Central memory CD8-positive, alpha-beta T cell (primary cell): ENCODE measurements around the gene IKZF1.

Experiments used
- ATAC-seq: fragments of 150-1000 bp; cut with Tn5 transposase; replicated peaks from 2 replicates; pipeline ENCODE4 v1.10.0; 2022; ENCODE audit warnings: mild to moderate bottlenecking, moderate FRiP score, moderate number of reproducible peaks; ENCODE audit not compliant: poor library complexity, severe bottlenecking; ENCODE audit errors: extremely low read depth
- DNase-seq, 2 donors: peaks; one replicate each; pipeline ENCODE4 v3.0.0; 2021; ENCODE audit warnings: low spot score in 2 of 2
- H3K27ac Mint-ChIP-seq: one replicate; pipeline ENCODE4 v1.8.0; 2022; ENCODE audit warnings: low read depth, mild to moderate bottlenecking, moderate library complexity, mixed read lengths
- H3K27me3 Mint-ChIP-seq: one replicate; pipeline ENCODE4 v1.8.0; 2022; ENCODE audit warnings: mixed read lengths
- H3K36me3 Mint-ChIP-seq: one replicate; pipeline ENCODE4 v1.8.0; 2022; ENCODE audit warnings: mild to moderate bottlenecking, moderate library complexity, mixed read lengths; ENCODE audit not compliant: insufficient read depth
- H3K4me1 Mint-ChIP-seq: one replicate; pipeline ENCODE4 v1.8.0; 2022; ENCODE audit warnings: mixed read lengths
- H3K4me3 Mint-ChIP-seq: one replicate; pipeline ENCODE4 v1.8.0; 2022; ENCODE audit warnings: mild to moderate bottlenecking, moderate library complexity, mixed read lengths
- H3K9me3 Mint-ChIP-seq: one replicate; pipeline ENCODE4 v1.8.0; 2022; ENCODE audit warnings: mixed read lengths

IKZF1 gene

DNA sequence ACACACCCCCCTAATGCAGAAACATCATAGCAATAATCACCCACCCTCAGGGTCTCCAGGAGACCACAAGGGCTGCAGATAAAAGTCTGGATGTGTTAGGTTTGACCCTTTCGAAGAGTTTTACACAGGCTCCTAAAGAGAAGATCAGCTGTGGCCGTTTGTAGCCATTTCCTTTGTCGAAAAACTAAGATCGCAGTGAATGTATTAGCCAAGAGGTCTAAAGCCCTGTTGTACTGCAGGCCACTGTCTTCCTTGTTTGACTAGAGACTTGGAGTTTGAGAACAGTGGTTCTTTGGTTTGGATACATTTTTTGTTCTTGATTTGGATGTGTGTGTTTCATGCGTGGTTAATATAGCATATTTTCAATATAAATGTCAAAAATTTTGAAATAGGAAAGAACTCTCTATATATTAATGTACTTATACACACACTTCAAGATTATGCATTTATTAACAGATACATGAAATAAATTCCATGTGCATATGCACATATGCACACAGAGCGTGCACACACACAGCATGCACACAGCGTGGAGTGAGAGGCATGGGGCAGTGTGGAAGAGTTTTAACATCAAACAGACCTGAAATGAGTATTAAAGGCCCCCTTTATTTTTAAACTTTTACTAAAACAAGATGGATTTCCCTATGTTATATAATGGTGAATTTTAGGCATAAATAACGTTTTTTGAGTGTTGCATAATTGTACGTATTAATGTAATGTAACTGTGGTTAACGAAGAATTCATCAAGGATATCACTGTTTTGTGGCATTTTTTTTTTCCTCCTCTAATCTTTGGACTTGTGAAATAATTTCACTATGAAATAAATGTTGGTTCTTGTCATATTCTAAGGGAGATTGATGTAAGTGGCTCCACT, 2.2 kb downstream of the IKZF1 start:
- Mint-ChIP-seq H3K4me3 (peak overlapping the region; percentile 96), H3K27me3 (no peaks in the 10 kb centered on the region), H3K27ac (peak overlapping the region; percentile 99), H3K9me3 (no peaks in the 10 kb centered on the region), H3K36me3 (peaks cover 56% of the 10 kb centered on the region), H3K4me1 (peaks cover 59% of the 10 kb centered on the region)
- ATAC-seq: no peak
- DNase-seq: no peak

DNA sequence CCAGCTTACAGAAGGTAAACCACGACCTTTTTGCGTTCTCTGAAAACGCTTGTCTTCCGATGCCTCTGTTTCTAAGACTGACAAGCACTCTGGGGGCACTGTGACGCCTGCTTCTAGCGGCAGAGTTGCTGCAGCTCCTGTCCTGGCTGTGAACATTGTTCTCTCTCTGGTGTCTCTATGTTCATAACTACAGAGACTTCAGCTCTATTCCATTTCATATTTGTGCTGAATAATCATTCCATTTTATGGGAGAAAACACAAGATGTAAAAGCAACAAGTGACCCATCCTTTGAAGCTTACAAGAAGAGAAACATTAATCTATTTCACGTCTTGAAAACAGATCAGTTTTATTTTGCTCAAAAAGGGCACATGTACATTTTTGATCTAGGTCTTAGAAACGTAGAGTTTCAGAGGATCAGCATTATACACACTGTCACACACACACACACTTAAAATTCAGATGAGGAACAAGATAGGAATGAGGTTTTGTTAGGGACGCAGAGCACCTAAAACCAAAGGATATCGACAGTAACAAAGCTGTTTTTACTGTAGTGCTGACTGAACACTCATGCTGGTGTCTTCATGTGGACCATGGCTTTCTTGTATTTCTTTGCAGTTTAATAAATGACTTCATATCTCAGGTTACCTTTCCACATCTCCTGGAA, 3.0 kb downstream of the IKZF1 start:
- peak in 1 of 2 donors; percentile 64 for DNase-seq
- H3K4me1 Mint-ChIP-seq: peaks cover 60% of the 10 kb centered on the region
- H3K27me3 Mint-ChIP-seq: no peaks in the 10 kb centered on the region
- H3K36me3 Mint-ChIP-seq: peaks cover 60% of the 10 kb centered on the region
- peak overlapping the region; percentile 99 for H3K27ac Mint-ChIP-seq
- peak; percentile 54 for ATAC-seq
- no peaks in the 10 kb centered on the region for H3K9me3 Mint-ChIP-seq
- H3K4me3 Mint-ChIP-seq: peak overlapping the region; percentile 96

DNA sequence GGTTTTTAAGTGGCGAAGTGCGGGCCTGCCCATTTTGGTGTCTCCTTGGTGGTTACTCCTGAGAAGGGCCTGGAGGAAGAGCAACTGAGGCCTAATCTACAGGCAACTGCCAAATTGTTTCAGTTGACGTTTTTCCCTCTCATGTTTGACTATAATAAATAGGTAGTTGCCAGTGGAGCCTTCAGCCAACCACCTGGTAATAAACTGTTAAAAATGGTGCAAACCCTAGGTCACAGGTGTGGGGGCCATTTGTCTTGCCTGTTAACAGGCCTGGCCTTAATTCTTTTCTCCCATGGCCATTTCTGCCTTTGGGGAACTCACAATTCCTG, 3.7 kb downstream of the IKZF1 start:
- peaks cover 61% of the 10 kb centered on the region for H3K4me1 Mint-ChIP-seq
- H3K4me3 Mint-ChIP-seq: peak overlapping the region; percentile 96
- H3K9me3 Mint-ChIP-seq: no peaks in the 10 kb centered on the region
- H3K27me3 Mint-ChIP-seq: no peaks in the 10 kb centered on the region
- DNase-seq (no peak), ATAC-seq (no peak)
- H3K36me3 Mint-ChIP-seq: peaks cover 60% of the 10 kb centered on the region
- peak overlapping the region; percentile 99 for H3K27ac Mint-ChIP-seq

DNA sequence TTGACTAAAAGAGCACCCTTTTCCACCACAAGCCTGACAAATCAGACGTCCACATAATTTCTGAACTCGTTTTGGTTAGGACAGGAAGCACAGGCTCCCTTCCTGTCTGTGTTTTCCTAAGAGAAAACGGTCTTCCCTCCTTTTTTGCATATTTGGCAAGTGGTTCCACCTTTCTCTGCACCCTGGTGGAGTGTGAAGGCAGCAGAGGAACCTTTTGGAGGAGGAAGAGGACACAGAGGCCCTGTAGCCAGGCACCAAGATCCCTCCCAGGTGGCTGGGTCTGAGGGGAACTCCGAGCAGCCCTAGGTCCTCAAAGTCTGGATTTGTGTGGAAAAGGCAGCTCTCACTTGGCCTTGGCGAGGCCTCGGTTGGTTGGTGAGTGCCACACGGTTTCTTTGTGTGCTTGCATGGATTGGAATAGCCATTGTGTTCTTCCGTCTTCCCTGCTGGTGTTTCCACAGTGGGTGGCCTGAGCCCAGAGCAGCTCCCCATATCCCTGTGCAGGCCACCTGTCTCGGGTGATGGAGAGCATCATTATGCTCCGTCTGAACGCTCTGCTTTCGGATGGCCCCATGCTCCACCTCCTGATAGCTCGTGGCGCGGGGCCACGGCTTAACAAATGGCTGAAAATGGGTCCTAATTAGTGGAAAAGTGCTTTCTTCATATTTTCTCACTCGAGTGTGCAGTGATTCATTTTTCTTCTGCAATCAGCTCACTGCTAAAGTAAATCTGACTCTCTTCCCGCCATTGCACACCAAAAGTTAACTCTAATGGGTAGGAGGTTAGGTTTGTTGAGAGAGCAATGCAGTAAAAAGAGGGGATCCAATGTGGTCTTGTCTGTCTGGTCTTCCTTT, 4.2 kb downstream of the IKZF1 start:
- no peaks in the 10 kb centered on the region for H3K9me3 Mint-ChIP-seq
- H3K4me3 Mint-ChIP-seq: peak overlapping the region; percentile 96
- peak overlapping the region; percentile 99 for H3K27ac Mint-ChIP-seq
- ATAC-seq (no peak), DNase-seq (no peak)
- peaks cover 66% of the 10 kb centered on the region for H3K4me1 Mint-ChIP-seq
- no peaks in the 10 kb centered on the region for H3K27me3 Mint-ChIP-seq
- H3K36me3 Mint-ChIP-seq: peaks cover 59% of the 10 kb centered on the region

DNA sequence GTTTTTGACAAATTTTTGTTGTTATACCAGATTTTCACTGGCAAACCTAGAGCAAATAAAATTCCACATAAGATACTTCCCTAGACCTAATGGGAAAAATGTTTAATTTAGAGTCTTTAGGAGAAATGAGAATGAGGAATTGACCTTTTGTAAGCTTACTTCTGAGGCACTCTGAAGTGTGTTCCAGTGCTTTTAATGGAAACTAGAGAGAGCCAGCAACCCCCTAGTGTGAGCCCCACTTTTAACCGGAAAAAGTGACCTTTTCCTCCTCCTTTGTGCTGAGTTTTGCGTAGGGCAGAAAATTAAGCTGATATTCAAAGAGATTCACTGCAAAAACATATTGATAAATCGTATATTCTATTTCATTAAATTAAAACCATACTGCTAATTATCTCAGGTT, 5.2 kb downstream of the IKZF1 start:
- Mint-ChIP-seq H3K4me1 (peaks cover 76% of the 10 kb centered on the region), H3K4me3 (peak overlapping the region; percentile 96), H3K27ac (peak overlapping the region; percentile 99), H3K27me3 (no peaks in the 10 kb centered on the region), H3K9me3 (no peaks in the 10 kb centered on the region), H3K36me3 (peaks cover 67% of the 10 kb centered on the region)
- DNase-seq (no peak), ATAC-seq (no peak)

DNA sequence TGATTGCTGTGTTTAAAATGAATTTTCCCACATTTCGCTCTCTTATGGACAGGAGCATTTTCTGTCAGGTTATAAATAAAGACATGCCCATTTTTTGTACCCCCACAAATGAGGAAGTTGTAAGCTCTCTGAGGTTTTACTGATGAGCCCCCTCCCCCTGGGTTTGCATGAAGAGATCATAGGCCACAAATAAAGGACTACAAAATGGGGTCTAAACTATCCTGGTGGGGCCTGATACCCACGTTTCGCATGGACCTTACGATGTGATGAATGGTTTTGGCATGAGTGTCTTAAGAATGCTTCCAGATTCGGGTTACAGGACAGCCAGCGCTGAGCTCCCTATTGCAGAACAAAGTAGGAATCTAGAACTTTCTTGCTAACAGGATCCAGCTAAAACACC, 5.8 kb downstream of the IKZF1 start:
- Mint-ChIP-seq H3K36me3 (peaks cover 68% of the 10 kb centered on the region), H3K9me3 (no peaks in the 10 kb centered on the region), H3K27ac (peak overlapping the region; percentile 99), H3K4me3 (peak overlapping the region; percentile 96), H3K27me3 (no peaks in the 10 kb centered on the region), H3K4me1 (peaks cover 82% of the 10 kb centered on the region)
- DNase-seq (no peak), ATAC-seq (no peak)

DNA sequence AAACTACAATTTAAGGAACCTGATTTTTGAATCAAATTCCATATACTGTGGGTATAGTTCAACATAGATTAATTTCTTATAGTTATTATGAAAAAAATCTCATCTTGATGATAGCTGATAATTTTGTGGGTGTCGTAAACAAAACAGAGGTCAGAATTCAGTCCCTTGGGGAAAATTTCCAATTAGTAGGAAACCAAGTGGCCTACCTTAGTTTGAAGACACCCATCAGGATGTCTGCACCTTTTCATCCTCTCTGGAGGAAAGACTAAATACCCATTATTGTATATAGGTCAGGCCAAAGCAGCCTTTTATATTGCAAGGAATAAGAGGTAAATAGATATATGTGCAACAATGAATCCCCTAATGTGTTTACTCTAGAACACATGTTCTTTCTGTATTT, 6.4 kb downstream of the IKZF1 start:
- H3K4me1 Mint-ChIP-seq: peaks cover 88% of the 10 kb centered on the region
- peaks cover 70% of the 10 kb centered on the region for H3K36me3 Mint-ChIP-seq
- H3K27me3 Mint-ChIP-seq: no peaks in the 10 kb centered on the region
- DNase-seq: no peak
- peak overlapping the region; percentile 96 for H3K4me3 Mint-ChIP-seq
- ATAC-seq: no peak
- no peaks in the 10 kb centered on the region for H3K9me3 Mint-ChIP-seq
- H3K27ac Mint-ChIP-seq: peak overlapping the region; percentile 99

DNA sequence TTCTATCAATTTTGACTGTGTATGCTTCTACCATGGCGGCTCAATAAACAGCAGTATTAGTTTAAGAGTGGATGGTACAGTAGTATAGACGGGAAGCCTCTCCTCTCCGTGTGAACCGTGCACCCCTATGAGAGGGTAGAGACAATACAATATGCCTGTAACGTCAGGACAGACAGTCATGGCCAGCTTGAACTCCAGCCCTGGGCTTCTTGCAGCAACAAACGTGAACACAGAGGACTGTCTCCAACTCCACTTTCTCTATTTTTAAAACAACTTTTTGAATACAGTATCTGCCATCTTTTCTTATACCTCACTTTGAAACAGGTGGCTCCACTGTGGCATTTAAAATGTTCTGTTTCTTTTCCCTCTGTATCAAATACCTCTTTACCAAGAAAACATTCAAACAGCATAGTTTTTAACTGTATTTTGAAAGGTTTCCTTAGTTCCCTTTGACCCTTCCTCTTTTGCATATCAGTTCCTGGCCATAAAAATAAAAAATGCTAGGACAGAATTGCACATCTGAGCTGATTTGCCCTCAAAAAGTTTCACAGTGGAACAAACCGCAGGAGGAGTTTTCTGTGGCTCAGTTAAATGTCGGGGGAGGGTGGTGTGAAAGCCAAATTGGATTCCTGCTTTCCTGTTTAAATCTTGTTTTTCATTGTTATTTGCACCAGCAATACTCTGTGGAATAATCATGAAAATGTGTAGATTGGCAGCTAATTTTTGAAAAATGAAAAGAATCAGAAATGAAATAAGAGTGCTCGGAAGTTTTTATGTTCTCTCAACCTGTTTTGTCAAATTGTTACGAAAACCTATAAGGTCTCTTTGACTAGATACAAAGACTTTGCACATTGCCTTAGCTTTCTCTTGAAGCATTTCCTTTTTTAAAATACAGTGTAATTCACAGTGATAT, 8.0 kb downstream of the IKZF1 start:
- Mint-ChIP-seq H3K4me3 (peak overlapping the region; percentile 96), H3K27me3 (no peaks in the 10 kb centered on the region), H3K27ac (peak overlapping the region; percentile 99), H3K9me3 (no peaks in the 10 kb centered on the region), H3K4me1 (peaks cover 92% of the 10 kb centered on the region), H3K36me3 (peaks cover 62% of the 10 kb centered on the region)
- DNase-seq (no peak), ATAC-seq (peak; percentile 5)

DNA sequence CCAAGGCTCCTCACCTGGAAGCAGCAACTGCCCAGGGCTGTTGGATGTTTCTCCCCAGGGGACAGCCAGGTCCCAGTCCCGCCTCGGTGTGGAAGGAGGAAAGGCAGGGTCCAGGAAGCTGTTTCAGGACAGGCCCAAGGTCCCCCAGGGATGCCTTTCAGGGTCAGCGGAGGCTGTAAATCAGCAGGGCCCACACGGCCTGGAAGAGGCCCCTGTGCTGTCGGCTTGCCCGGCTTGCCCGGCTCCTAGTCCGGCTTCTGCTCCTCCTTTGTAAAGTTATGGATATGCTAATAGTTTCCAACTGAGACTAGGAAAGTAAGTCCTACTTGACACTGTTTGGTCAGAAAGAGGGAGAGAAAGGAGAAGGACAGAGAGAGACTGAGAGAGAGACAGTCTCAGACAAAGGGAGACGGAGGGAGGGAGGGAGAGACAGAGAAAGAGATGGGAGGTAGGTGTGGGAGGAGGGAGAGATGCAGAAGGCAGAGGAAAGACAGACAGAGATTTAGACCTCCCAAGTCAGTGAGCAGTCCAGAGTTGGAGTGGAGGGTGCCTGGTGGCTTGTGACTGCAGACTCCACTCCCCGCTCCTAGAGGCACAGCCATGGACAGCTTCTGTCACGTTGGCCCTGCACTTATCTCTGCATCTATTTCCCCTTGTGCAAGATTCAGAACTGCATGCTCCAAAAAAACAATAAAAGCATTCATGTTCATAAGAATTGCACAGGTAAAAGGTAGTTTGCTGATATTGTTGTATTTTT, 10.5 kb downstream of the IKZF1 start:
- Mint-ChIP-seq H3K27ac (peak overlapping the region; percentile 99), H3K4me3 (peak overlapping the region; percentile 96), H3K36me3 (peaks cover 59% of the 10 kb centered on the region), H3K27me3 (no peaks in the 10 kb centered on the region), H3K9me3 (no peaks in the 10 kb centered on the region), H3K4me1 (peaks cover 93% of the 10 kb centered on the region)
- ATAC-seq (no peak), DNase-seq (no peak)

DNA sequence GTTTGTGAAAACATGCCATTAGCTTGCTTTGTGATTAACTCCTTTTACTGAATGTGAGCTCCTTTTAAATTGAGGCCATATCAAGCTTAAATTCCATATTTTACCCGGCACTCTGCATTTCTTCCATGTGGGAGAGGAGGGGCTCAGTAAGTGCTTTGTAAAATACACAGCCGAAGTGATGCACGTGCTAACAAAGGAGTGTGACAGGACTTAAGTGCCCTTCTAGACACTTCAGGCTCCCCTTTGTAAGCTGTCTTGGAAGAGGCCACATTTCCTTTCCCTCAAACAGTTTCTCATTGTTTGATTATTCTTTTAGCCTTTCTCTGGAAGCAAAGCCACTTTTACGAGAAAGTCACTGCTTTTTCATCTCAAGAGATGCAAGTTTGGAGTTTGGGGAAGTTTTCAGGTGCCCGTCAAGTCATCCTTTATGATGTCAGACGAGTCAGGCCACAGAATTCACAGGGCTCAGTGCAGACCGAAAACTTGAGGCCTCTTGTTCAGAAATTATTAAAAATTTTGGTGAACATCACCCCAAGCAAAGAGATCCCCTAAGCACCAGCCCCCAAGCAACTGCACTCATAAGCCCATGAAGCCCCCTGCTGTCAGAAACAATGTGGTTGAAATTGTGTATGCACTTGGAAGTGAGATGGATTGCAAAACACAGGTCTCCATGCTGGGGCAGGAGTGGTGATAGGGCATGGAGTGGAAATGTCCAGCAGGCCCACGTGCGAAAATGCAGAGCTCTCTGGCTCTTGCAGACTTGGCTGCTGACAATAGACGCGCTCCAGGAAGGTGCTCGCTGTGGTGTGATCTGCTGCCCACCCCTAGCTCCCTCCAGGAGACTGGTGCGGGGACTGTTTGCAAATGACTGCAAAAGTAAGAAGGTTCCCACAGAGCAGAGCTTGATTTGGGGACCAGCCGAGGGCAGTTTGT, 11.5 kb downstream of the IKZF1 start:
- H3K4me1 Mint-ChIP-seq: peaks cover 93% of the 10 kb centered on the region
- ATAC-seq (no peak), DNase-seq (no peak)
- peak overlapping the region; percentile 96 for H3K4me3 Mint-ChIP-seq
- peak overlapping the region; percentile 99 for H3K27ac Mint-ChIP-seq
- H3K36me3 Mint-ChIP-seq: peaks cover 64% of the 10 kb centered on the region
- no peaks in the 10 kb centered on the region for H3K27me3 Mint-ChIP-seq
- H3K9me3 Mint-ChIP-seq: no peaks in the 10 kb centered on the region
